Stomach (tissue), 4 donors: ENCODE measurements around the gene GOSR2.

Experiments used
- CTCF ChIP-seq, 7 experiments: fragments of 450-650 bp in 4 of 7; fragments of 200-600 bp in 3 of 7; sonication (generic) in 3 of 7; IDR thresholded peaks; one replicate each; pipeline ENCODE4 v1.5.1; 2016 to 2019; ENCODE audit warnings: antibody characterized with exemption in 7 of 7, control low read depth in 2 of 7, mild to moderate bottlenecking in 1 of 7
- EP300 ChIP-seq: sonication (generic); formaldehyde crosslinking; IDR thresholded peaks from one replicate; pipeline ENCODE4 v1.6.1; 2017; ENCODE audit warnings: antibody characterized with exemption

GRCh38 chr17:46917516-46917915, 5.4 kb upstream of the GOSR2 start:
- TF ChIP-seq CTCF (IDR thresholded peaks at IDR 0.05) (no peak), EP300 (no peak)
